Umbilical cord (tissue), 2 donors: ENCODE results near the gene PSMC3IP. TPM values are rescaled to one million over a fixed set of nuclear protein-coding genes. Genes with fewer than 3 reads are reported as not detected.
"Not testable (repeated sequence)": the region's sequence is repeated elsewhere in the genome, so short reads cannot be mapped to it uniquely, and the experiment has no call there.

Experiments
- DNase-seq: peaks from one replicate; pipeline ENCODE4 v3.0.0-alpha.2; 2015; ENCODE audit warnings: low spot score
- total RNA-seq: library from RNA; depleted of rRNA; stranded (reverse); fragments of >200 nt; gene quantifications from one replicate; pipeline ENCODE4 v1.2.3, GENCODE V29; 2014; ENCODE audit warnings: low replicate concordance; ENCODE audit not compliant: insufficient read depth

The PSMC3IP gene
- total RNA-seq, 1 donor from 2014 or later, result 1.2 TPM

- DNase-seq, result no peak
Measured at GRCh38 chr17:42541041-42541833, 36.3 kb downstream of the PSMC3IP start.

GRCh38 chr17:42540558-42540957 lies 37.0 kb downstream of the PSMC3IP start:
- not testable (repeated sequence) for DNase-seq

GRCh38 chr17:42538482-42538881 lies 39.0 kb downstream of the PSMC3IP start:
- DNase-seq, result no peak

GRCh38 chr17:42537826-42538451 lies 39.6 kb downstream of the PSMC3IP start:
- DNase-seq, result no peak

- DNase-seq, result no peak
Measured at GRCh38 chr17:42537156-42537805, 40.2 kb downstream of the PSMC3IP start.

- peak; percentile 84 for DNase-seq
Measured at GRCh38 chr17:42536372-42537155, 41.0 kb downstream of the PSMC3IP start.

GRCh38 chr17:42536048-42536371 lies 41.5 kb downstream of the PSMC3IP start, which contains the start of gene NAGLU:
TSS of gene NAGLU (plus strand) at chr17:42536241. CDS start at chr17:42536273, 32 bp downstream.
- peak; percentile 91 for DNase-seq

- DNase-seq, result no peak
Measured at GRCh38 chr17:42535155-42536047, 42.1 kb downstream of the PSMC3IP start.

- DNase-seq, result peak; percentile 82
Measured at GRCh38 chr17:42531455-42532354, 45.8 kb downstream of the PSMC3IP start.

- DNase-seq, result no peak
Measured at GRCh38 chr17:42530952-42531454, 46.5 kb downstream of the PSMC3IP start.

GRCh38 chr17:42529061-42529460 lies 48.5 kb downstream of the PSMC3IP start:
- no peak for DNase-seq

- no peak for DNase-seq
Measured at GRCh38 chr17:42527932-42528331, 49.6 kb downstream of the PSMC3IP start.

GRCh38 chr17:42526031-42526444 lies 51.5 kb downstream of the PSMC3IP start:
- no peak for DNase-seq

GRCh38 chr17:42525221-42525620 lies 52.3 kb downstream of the PSMC3IP start:
- no peak for DNase-seq

- DNase-seq, result no peak
Measured at GRCh38 chr17:42522798-42523278, 54.7 kb downstream of the PSMC3IP start.
